Subcutaneous abdominal adipose tissue (tissue), 5 donors: ENCODE measurements around the gene TMTC3.
A peak's percentile ranks its signal among the peaks of the same experiment; 100 is the strongest.
"Not testable (repeated sequence)": the region's sequence is repeated elsewhere in the genome, so short reads cannot be mapped to it uniquely, and the experiment has no call there.

Experiments used
- H3K27ac ChIP-seq: one replicate; pipeline ENCODE4 v1.7.0; 2013; ENCODE audit warnings: low read depth, mild to moderate bottlenecking, inconsistent platforms, low read length, moderate library complexity
- H3K27me3 ChIP-seq, 5 donors: one replicate each; pipeline ENCODE4 v1.7.0; 2013; ENCODE audit warnings: low read length in 5 of 5, inconsistent platforms in 1 of 5; ENCODE audit not compliant: control insufficient read depth in 5 of 5, insufficient read depth in 4 of 5
- H3K36me3 ChIP-seq, 5 donors: one replicate each; pipeline ENCODE4 v1.7.0; 2013; ENCODE audit warnings: low read length in 5 of 5; ENCODE audit not compliant: control insufficient read depth in 5 of 5, insufficient read depth in 5 of 5
- H3K4me1 ChIP-seq, 5 donors: one replicate each; pipeline ENCODE4 v1.7.0; 2013; ENCODE audit warnings: low read length in 5 of 5, mild to moderate bottlenecking in 3 of 5, moderate library complexity in 1 of 5; ENCODE audit not compliant: control insufficient read depth in 5 of 5, insufficient read depth in 5 of 5
- H3K4me3 ChIP-seq, 5 donors: one replicate each; pipeline ENCODE4 v1.7.0; 2013; ENCODE audit warnings: low read length in 5 of 5, low read depth in 1 of 5
- H3K9ac ChIP-seq, 5 donors: one replicate each; pipeline ENCODE4 v1.7.0; 2013; ENCODE audit warnings: low read length in 5 of 5, mild to moderate bottlenecking in 4 of 5, moderate library complexity in 3 of 5
- H3K9me3 ChIP-seq, 5 donors: one replicate each; pipeline ENCODE4 v1.7.0; 2013; ENCODE audit warnings: low read length in 5 of 5; ENCODE audit not compliant: control insufficient read depth in 5 of 5
- donor health status: healthy.
- donor health status: healthy.
- donor health status: healthy.
- donor health status: healthy.
- donor health status: healthy.

Gene TMTC3

DNA sequence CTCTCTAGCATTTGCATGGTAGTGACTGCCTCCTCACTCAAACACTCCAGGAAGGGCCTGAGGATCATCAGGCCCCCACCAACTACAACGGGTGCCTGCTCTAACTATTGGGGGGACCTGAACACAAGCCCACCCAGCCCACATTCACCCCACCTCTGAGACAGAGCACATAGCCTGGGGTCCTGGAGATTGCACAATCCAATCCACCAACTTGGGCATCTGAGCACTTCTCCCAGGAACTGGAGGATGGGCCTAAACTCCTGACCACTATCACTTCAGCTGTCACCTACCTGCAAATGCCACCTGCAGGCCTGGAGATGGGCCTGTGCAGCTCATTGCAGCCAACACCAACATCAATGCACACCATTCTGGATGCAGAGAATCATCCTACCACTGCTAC lies 66.6 kb downstream of the TMTC3 start:
- Histone ChIP-seq H3K36me3 (no peaks in the 10 kb centered on the region), H3K9me3 (peaks cover 3 to 36% (median 17%) of the 10 kb centered on the region in 5 donors), H3K4me1 (peaks cover 2 to 12% (median 3%) of the 10 kb centered on the region in 5 donors), H3K4me3 (no peak overlapping the region), H3K9ac (no peak overlapping the region), H3K27me3 (no peaks in the 10 kb centered on the region), H3K27ac (no peak overlapping the region)

DNA sequence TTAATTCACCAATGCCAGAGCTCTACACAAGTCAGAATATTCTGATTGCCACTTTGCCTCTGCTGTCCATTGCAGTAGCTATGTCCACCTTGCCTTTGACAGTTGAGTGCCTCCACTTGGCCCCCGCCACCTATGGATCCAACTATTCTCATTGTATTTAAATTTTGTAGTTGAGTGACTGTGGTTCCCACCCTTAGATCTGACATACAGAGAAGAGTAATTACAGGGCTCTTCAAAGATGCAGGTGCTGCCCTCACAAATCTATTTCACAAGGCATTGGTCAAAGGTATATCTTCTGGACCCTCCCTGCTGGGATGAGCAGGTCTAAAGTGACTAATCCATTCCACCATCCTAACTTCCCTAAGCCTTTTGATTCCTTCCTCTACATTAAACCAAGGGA lies 68.2 kb downstream of the TMTC3 start:
- H3K4me1 ChIP-seq = peaks cover 2 to 12% (median 3%) of the 10 kb centered on the region in 5 donors
- H3K27ac ChIP-seq, H3K27me3 ChIP-seq, H3K36me3 ChIP-seq, H3K9ac ChIP-seq: not testable (repeated sequence)
- H3K4me3 ChIP-seq = peak overlapping the region in 1 of 5 donors; percentile 22
- H3K9me3 ChIP-seq = peaks cover 8 to 40% (median 27%) of the 10 kb centered on the region in 5 donors

GRCh38 chr12:88218293-88218692 lies 76.2 kb downstream of the TMTC3 start:
- H3K4me1 ChIP-seq = no peaks in the 10 kb centered on the region
- no peaks in the 10 kb centered on the region for H3K27me3 ChIP-seq
- H3K9me3 ChIP-seq = peaks cover 9 to 41% (median 34%) of the 10 kb centered on the region in 5 donors
- H3K36me3 ChIP-seq = no peaks in the 10 kb centered on the region
- H3K4me3 ChIP-seq = no peak overlapping the region
- no peak overlapping the region for H3K27ac ChIP-seq
- H3K9ac ChIP-seq = no peak overlapping the region

- Histone ChIP-seq H3K27ac (no peak overlapping the region), H3K4me3 (no peak overlapping the region), H3K36me3 (no peaks in the 10 kb centered on the region), H3K9me3 (peaks cover 6 to 40% (median 29%) of the 10 kb centered on the region in 5 donors), H3K9ac (no peak overlapping the region), H3K27me3 (no peaks in the 10 kb centered on the region), H3K4me1 (no peaks in the 10 kb centered on the region)
These were observed 77.8 kb downstream of the TMTC3 start for GRCh38 chr12:88219861-88220260.

DNA sequence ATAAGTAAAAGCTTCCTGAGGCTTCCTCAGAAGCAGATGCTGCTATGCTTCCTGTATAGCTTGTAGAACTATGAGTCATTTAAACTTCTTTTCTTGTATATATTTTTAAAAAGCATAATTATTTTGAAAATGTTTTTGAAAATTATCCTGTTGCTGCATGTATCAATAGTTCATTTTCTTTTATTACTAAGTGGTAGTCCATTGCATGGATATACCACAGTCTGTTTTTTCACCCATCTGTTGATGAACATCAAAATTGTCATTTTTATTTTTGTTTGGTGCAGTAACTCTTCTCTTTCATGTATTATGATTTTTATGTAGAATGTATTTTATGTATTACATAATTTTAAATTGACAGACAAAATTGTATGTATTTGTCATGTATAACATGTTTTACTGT lies 81.4 kb downstream of the TMTC3 start:
- no peaks in the 10 kb centered on the region for H3K4me1 ChIP-seq
- H3K27ac ChIP-seq = no peak overlapping the region
- no peak overlapping the region for H3K4me3 ChIP-seq
- H3K27me3 ChIP-seq = no peaks in the 10 kb centered on the region
- H3K36me3 ChIP-seq = no peaks in the 10 kb centered on the region
- peaks cover 6 to 29% (median 25%) of the 10 kb centered on the region in 5 donors for H3K9me3 ChIP-seq
- no peak overlapping the region for H3K9ac ChIP-seq

DNA sequence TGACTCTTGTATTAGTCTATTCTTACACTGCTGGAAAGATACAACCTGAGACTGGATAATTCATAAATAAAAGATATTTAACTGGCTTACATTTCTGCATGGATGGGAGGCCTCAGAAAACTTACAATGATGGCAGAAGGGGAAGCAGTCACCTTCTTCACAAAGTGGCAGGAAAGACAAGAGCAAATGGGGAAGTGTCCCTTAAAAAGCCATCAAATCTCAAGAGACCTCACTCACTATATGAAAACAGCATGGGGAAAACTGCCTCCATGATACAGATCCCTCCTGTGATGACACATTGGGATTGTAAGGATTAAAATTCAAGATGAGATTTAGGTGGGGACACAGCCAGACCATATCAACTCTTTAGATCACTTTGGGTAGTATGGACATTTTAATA lies 83.7 kb downstream of the TMTC3 start:
- Histone ChIP-seq H3K36me3 (no peaks in the 10 kb centered on the region), H3K4me1 (no peaks in the 10 kb centered on the region), H3K27ac (no peak overlapping the region), H3K4me3 (no peak overlapping the region), H3K27me3 (no peaks in the 10 kb centered on the region), H3K9ac (no peak overlapping the region), H3K9me3 (peaks cover under 1 to 19% (median 12%) of the 10 kb centered on the region in 5 donors)

- no peak overlapping the region for H3K4me3 ChIP-seq
- no peak overlapping the region for H3K9ac ChIP-seq
- peaks cover 0 to 15% (median 6%) of the 10 kb centered on the region in 5 donors for H3K9me3 ChIP-seq
- no peak overlapping the region for H3K27ac ChIP-seq
- H3K36me3 ChIP-seq = no peaks in the 10 kb centered on the region
- H3K4me1 ChIP-seq = no peaks in the 10 kb centered on the region
- H3K27me3 ChIP-seq = no peaks in the 10 kb centered on the region
These were observed 85.2 kb downstream of the TMTC3 start for GRCh38 chr12:88227263-88227662.

- Histone ChIP-seq H3K9me3 (peaks cover 0 to 9% (median 2%) of the 10 kb centered on the region in 5 donors), H3K4me3 (no peak overlapping the region), H3K9ac (no peak overlapping the region), H3K36me3 (no peaks in the 10 kb centered on the region), H3K27me3 (no peaks in the 10 kb centered on the region), H3K4me1 (no peaks in the 10 kb centered on the region), H3K27ac (no peak overlapping the region)
These were observed 85.8 kb downstream of the TMTC3 start for GRCh38 chr12:88227871-88228270.

DNA sequence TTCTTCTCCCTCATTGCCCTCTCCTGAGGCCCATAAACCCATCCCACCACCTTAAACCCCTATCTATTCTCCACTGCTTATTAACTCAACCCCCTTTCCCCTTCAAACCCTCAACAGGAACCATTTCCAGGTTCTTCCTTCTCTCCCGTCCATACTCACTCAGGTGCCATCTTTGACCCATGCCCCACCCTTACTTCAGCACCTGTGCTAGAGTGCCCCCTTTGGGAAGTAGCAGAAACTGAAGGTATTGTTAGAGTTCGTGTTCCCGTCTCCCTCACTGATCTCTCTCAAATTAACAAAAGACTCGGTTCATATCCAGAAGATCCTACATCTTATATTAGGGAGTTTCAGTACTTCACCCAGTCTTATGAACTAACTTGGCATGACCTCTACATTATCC lies 86.6 kb downstream of the TMTC3 start:
- no peaks in the 10 kb centered on the region for H3K36me3 ChIP-seq
- H3K4me1 ChIP-seq = no peaks in the 10 kb centered on the region
- H3K4me3 ChIP-seq = no peak overlapping the region
- no peak overlapping the region for H3K9ac ChIP-seq
- H3K9me3 ChIP-seq = peaks cover 0 to 3% (median 0%) of the 10 kb centered on the region in 5 donors
- no peaks in the 10 kb centered on the region for H3K27me3 ChIP-seq
- H3K27ac ChIP-seq = no peak overlapping the region

DNA sequence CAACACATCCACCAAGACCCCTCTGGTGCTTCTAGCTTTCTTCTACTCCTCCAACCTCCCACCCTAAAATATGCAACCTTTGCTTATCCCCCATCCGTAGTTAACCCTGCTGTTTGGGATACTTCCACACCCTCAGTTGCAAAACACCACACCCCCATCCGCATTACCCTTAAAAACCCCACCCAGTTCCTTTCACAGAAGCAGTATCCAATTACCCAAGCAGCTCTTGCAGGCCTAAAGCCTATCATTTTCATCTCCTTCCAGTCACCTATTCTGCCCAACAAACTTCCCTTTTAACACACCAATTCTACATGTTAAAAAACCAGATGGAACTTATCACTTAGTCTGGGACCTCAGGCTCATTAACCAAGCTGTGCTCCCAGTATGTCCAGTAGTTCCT lies 88.2 kb downstream of the TMTC3 start:
- Histone ChIP-seq H3K27me3 (no peaks in the 10 kb centered on the region), H3K27ac (no peak overlapping the region), H3K9ac (no peak overlapping the region), H3K4me3 (no peak overlapping the region), H3K9me3 (peaks cover 0 to 2% (median 0%) of the 10 kb centered on the region in 5 donors), H3K36me3 (no peaks in the 10 kb centered on the region), H3K4me1 (no peaks in the 10 kb centered on the region)
